GM12874 (cell line): ENCODE measurements around the gene EMC9.

Source experiments
- CTCF ChIP-seq: IDR thresholded peaks from 2 replicates; pipeline ENCODE4 v1.5.1; 2011; ENCODE audit warnings: low read depth, mild to moderate bottlenecking, control low read depth, low read length, moderate library complexity; ENCODE audit not compliant: insufficient read depth

Gene EMC9

DNA sequence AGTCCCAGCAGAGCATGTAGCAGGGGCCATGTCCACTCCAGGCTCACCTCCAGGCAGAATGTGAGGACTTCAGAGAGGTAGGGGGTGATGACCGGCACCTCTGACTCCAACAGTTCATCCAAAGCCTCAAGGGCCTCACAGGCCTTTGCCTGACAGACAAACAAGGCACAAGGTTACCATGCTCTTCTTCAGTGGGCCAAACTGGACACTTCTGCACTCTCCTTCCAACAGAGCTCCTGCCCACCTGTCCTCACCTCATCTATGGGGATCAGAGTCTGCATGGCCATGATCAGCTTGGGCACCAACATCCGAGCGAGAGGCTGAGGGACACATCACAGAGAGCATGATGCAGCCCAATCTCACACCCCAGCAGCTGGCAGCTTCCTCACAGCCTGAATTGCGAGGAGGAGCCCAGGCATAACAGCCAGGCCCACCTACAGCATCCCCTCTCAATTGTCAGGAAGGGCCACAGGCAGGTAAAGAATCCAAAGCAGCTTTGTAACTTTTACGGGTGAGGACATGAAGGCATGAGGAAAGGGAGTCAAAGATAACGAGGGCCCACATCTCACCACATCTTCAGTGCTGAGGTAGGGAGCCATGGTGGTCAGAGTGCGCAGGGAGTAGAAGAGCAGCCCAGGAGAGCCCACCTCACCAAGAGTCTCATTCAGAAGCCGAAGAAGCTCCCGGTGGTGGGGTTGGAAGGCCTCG lies 45.6 kb upstream of the EMC9 start:
- TF ChIP-seq CTCF: no peak

- TF ChIP-seq CTCF: no peak
Observed at GRCh38 chr14:24185741-24186140, 44.4 kb upstream of the EMC9 start.

GRCh38 chr14:24185026-24185425 lies 43.6 kb upstream of the EMC9 start:
- no peak for TF ChIP-seq CTCF

- TF ChIP-seq CTCF: no peak
Observed at GRCh38 chr14:24184104-24184970, 42.9 kb upstream of the EMC9 start.

DNA sequence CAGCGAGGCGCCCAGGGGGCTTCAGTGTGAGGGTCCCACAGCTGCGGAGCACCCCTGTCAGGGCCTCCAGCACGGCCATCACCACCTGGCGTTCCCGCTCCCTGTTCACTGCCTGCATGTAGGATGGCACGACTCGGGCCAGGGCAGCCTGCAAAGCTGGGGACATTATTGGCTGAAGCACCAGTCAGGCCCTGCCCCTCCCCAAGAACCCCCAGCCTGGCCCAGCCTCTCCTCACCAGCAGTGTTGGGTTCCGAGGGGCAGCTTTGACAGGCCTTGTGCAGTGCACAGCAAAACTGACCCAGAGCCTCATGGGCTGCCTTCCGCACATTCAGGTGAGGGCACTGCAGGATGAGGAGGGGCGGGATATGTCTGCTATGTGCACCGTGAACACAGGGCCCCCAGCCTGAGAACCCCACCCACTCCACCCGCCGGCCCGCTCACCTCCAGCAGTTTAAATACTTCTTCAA lies 41.7 kb upstream of the EMC9 start:
- TF ChIP-seq CTCF: no peak

DNA sequence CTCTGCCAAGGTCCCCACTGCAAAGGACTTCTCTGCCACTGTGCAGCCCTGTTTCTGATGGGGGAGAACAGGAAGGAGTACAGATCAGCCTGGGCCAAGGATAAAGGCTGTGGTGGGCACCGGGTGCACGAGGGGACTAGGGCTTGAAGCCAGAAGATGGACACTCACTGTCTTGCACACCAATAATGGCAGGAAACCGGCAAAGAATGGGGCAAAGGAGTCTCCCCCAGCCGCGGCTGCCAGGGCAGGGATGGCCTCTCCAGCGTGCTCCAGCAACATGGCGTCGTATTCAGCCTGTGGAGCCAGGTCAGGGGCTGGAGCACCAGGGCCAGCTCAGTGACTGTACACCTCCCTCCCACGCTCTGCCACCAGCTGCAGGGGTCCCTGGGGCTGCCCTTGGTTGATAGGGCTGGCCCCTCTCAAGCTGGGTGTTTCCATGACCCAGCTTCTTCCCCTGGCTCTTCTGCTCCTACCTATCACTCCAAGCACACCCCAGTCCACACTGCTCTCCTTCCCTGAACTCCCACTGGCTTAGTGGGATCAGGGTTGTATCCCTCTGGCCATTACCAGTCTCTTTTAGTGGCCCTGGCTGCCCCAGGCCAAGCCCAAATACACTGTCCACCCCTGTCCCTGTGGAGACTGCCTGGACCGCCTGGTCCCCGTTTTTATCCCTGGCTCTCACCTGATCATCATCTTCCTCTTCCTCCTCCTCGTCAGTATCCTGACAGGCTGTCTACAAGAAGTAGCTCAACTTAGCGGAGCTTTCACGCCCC lies 40.9 kb upstream of the EMC9 start:
- TF ChIP-seq CTCF: no peak
